Spleen (tissue), 11 donors: ENCODE measurements around the gene NRN1. TPM values are rescaled to one million over a fixed set of nuclear protein-coding genes. Genes with fewer than 3 reads are reported as not detected.
"Not testable (repeated sequence)": the region's sequence is repeated elsewhere in the genome, so short reads cannot be mapped to it uniquely, and the experiment has no call there.

Experiments used
- DNase-seq: peaks from one replicate; pipeline ENCODE4 v3.0.0-alpha.2; 2020
- H3K27ac ChIP-seq, 8 donors: fragments of 200-600 bp; sonication (generic) in 7 of 8; 1 replicate in 4 of 8; 2 replicates in 4 of 8; pipeline versions ENCODE4 v1.5.0 to v1.8.0; 2016 to 2021; ENCODE audit warnings: inconsistent platforms in 4 of 8, mild to moderate bottlenecking in 4 of 8, moderate library complexity in 1 of 8
- H3K27me3 ChIP-seq, 7 donors: fragments of 200-600 bp; sonication (generic) in 6 of 7; replicated peaks in 1 of 7; 1 replicate in 4 of 7; 2 replicates in 3 of 7; pipeline versions ENCODE4 v1.5.0 to v1.8.0; 2016 to 2021; ENCODE audit warnings: inconsistent platforms in 3 of 7, mild to moderate bottlenecking in 1 of 7
- H3K36me3 ChIP-seq, 6 donors: fragments of 200-600 bp; sonication (generic) in 5 of 6; 1 replicate in 4 of 6; 2 replicates in 2 of 6; pipeline versions ENCODE4 v1.5.0 to v1.8.0; 2016 to 2021; ENCODE audit warnings: inconsistent platforms in 2 of 6
- H3K4me1 ChIP-seq, 6 donors: fragments of 200-600 bp; sonication (generic) in 5 of 6; 1 replicate in 3 of 6; 2 replicates in 3 of 6; pipeline versions ENCODE4 v1.5.0 to v1.8.0; 2016 to 2021; ENCODE audit warnings: inconsistent platforms in 3 of 6
- H3K4me3 ChIP-seq, 8 donors: fragments of 200-600 bp; sonication (generic) in 7 of 8; 1 replicate in 4 of 8; 2 replicates in 4 of 8; pipeline versions ENCODE4 v1.5.0 to v1.8.0; 2016 to 2021; ENCODE audit warnings: inconsistent platforms in 4 of 8, mild to moderate bottlenecking in 4 of 8, moderate library complexity in 2 of 8
- H3K9me3 ChIP-seq, 8 donors: fragments of 200-600 bp; sonication (generic) in 7 of 8; 1 replicate in 4 of 8; 2 replicates in 4 of 8; pipeline versions ENCODE4 v1.5.0 to v1.8.0; 2016 to 2021; ENCODE audit warnings: inconsistent platforms in 4 of 8
- POLR2A ChIP-seq, 3 donors: fragments of 450-650 bp; IDR thresholded peaks; one replicate each; pipeline ENCODE4 v1.5.1; 2017; ENCODE audit warnings: antibody characterized with exemption in 3 of 3, mild to moderate bottlenecking in 1 of 3
- POLR2AphosphoS5 ChIP-seq, 3 donors: sonication (generic); formaldehyde crosslinking; IDR thresholded peaks; one replicate each; pipeline ENCODE4 v1.5.1; 2017; ENCODE audit warnings: antibody characterized with exemption in 3 of 3
- WGBS, 5 donors: extraction: QIAGEN DNeasy Blood & Tissue Kit in 3 of 5; methylation state at CpG; one replicate each; pipeline versions ENCODE4 v1.1.5 to v1.1.7; 2013 to 2018; 5-methylcytosine and 5-hydroxymethylcytosine counted together
- intact Hi-C: fragments of 100-400 bp; cut with DNase I; formaldehyde crosslinking; loops from one replicate; pipeline ENCODE4 v1.15.0; 2023; ENCODE audit warnings: low total_unique reads
- polyA plus RNA-seq, 3 donors: library from polyadenylated mRNA; stranded (reverse); fragments of 200-250 nt; gene quantifications; one replicate each; pipeline ENCODE4 v1.2.1, GENCODE V29; 2013
- total RNA-seq, 7 donors: library from RNA; depleted of rRNA in 3 of 7; stranded (reverse); fragments of >200 nt in 3 of 7; fragmentation: NEBNext Ultra II Directional in 4 of 7; extraction: Animal tissue kit (Norgen Biotek cat#: 25700) in 4 of 7; gene quantifications; one replicate each; pipeline versions ENCODE4 v1.1.0 to v1.2.1, GENCODE V29; 2016 to 2021
- TF ChIP-seq, protein P1 (sequence below), 11 experiments: fragments of 200-600 bp in 7 of 11; fragments of 450-650 bp in 4 of 11; sonication (generic) in 4 of 11; IDR thresholded peaks in 8 of 11; conservative IDR thresholded peaks in 3 of 11; 1 replicate in 7 of 11; 2 replicates in 4 of 11; pipeline versions ENCODE4 v1.4.0 to v1.8.0; 2016 to 2021; ENCODE audit warnings: antibody characterized with exemption in 11 of 11, inconsistent platforms in 4 of 11, mild to moderate bottlenecking in 1 of 11
- donor health status: healthy with polysubstance abuse.
- donor health status: DM: no; HTN: no; CAD: no; lungs with moderate emphysema.
- donor health status: DM: no; HTN: no; CAD: no.
- donor health status: Bipolar disorder and iron deficiency.
- donor health status: healthy.
- donor health status: DM: no; HTN: no; CAD: no.
- donor health status: DM: yes; HTN: yes; CAD: no.

NRN1 gene
- total and polyA plus RNA-seq, 10 donors = 6.9 to 28.5 (median 18.3) TPM

GRCh38 chr6:5968817-5969734 lies 37.6 kb downstream of the NRN1 start:
- no peak for DNase-seq
- WGBS, 5 donors = 22 to 29% (median 25%) methylated on average over 11 of the region's 11 CpGs
- intact Hi-C loops = no loop called here
- peaks cover 0 to 9% (median 0%) of the 10 kb centered on the region in 7 donors for H3K27me3 ChIP-seq
- no peaks in the 10 kb centered on the region for H3K9me3 ChIP-seq
- peak in 2 of 3 donors; percentile 26 to 49 for TF ChIP-seq POLR2AphosphoS5 (IDR thresholded peaks at IDR 0.05)
- no peak for TF ChIP-seq POLR2A (IDR thresholded peaks at IDR 0.05)
- peaks cover 0 to 11% (median 7%) of the 10 kb centered on the region in 6 donors for H3K4me1 ChIP-seq
- peak overlapping the region in 1 of 8 donors; percentile 1 for H3K27ac ChIP-seq
- H3K36me3 ChIP-seq = no peaks in the 10 kb centered on the region
- no peak overlapping the region for H3K4me3 ChIP-seq

- H3K9me3 ChIP-seq, H3K27me3 ChIP-seq, DNase-seq, H3K36me3 ChIP-seq, intact Hi-C loops, H3K27ac ChIP-seq, H3K4me3 ChIP-seq: not testable (repeated sequence)
- WGBS, 5 donors = 83 to 93% (median 91%) methylated on average over 3 of the region's 3 CpGs
- peaks cover 0 to 11% (median 7%) of the 10 kb centered on the region in 6 donors for H3K4me1 ChIP-seq
Measured at GRCh38 chr6:5968036-5968435, 38.7 kb downstream of the NRN1 start.

- Histone ChIP-seq H3K4me1 (peaks cover 0 to 11% (median 7%) of the 10 kb centered on the region in 6 donors), H3K27me3 (peaks cover 0 to 7% (median 0%) of the 10 kb centered on the region in 7 donors), H3K4me3 (no peak overlapping the region), H3K27ac (no peak overlapping the region), H3K9me3 (no peaks in the 10 kb centered on the region), H3K36me3 (no peaks in the 10 kb centered on the region)
- TF ChIP-seq POLR2AphosphoS5 (IDR thresholded peaks at IDR 0.05) = no peak
- TF ChIP-seq POLR2A (IDR thresholded peaks at IDR 0.05) = no peak
- TF ChIP-seq, protein P1, sequence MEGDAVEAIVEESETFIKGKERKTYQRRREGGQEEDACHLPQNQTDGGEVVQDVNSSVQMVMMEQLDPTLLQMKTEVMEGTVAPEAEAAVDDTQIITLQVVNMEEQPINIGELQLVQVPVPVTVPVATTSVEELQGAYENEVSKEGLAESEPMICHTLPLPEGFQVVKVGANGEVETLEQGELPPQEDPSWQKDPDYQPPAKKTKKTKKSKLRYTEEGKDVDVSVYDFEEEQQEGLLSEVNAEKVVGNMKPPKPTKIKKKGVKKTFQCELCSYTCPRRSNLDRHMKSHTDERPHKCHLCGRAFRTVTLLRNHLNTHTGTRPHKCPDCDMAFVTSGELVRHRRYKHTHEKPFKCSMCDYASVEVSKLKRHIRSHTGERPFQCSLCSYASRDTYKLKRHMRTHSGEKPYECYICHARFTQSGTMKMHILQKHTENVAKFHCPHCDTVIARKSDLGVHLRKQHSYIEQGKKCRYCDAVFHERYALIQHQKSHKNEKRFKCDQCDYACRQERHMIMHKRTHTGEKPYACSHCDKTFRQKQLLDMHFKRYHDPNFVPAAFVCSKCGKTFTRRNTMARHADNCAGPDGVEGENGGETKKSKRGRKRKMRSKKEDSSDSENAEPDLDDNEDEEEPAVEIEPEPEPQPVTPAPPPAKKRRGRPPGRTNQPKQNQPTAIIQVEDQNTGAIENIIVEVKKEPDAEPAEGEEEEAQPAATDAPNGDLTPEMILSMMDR (IDR thresholded peaks at IDR 0.05 in 8 of 11, conservative IDR thresholded peaks at IDR 0.05 in 3 of 11) = no peak
- DNase-seq = no peak
- 27 to 86% (median 66%) methylated on average over 1 of the region's 1 CpG for WGBS, 5 donors
- intact Hi-C loops = no loop called here
Measured at GRCh38 chr6:5967594-5967993, 39.1 kb downstream of the NRN1 start.

- DNase-seq = no peak
- Histone ChIP-seq H3K4me3 (no peak overlapping the region), H3K36me3 (no peaks in the 10 kb centered on the region), H3K27ac (no peak overlapping the region), H3K4me1 (no peaks in the 10 kb centered on the region), H3K9me3 (no peaks in the 10 kb centered on the region), H3K27me3 (peaks cover 0 to 8% (median 0%) of the 10 kb centered on the region in 7 donors)
- 85 to 95% (median 89%) methylated on average over 2 of the region's 2 CpGs for WGBS, 5 donors
- TF ChIP-seq, protein P1 (IDR thresholded peaks at IDR 0.05 in 8 of 11, conservative IDR thresholded peaks at IDR 0.05 in 3 of 11) = no peak
- intact Hi-C loops = no loop called here
Measured at GRCh38 chr6:5962794-5963193, 43.9 kb downstream of the NRN1 start.

DNA sequence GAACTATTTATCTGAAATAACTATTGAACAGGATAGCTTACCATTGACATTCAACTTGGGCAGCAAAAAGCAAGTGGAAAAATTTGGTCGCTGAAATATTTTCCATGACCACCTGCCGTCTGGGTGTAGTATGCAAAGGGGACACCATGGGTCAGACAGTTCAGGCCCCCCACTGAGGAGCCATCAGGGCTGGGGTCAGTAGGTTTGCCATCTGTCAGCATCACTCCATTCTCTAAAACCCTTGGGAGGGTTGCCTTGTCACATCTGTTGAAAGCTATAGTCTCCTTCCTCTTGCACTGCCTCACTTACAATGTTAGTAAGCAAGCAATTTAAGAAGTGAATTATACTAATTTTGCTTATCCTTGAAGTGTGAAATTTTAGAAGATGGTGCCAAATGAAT lies 44.9 kb downstream of the NRN1 start:
- Histone ChIP-seq H3K9me3 (no peaks in the 10 kb centered on the region), H3K4me1 (no peaks in the 10 kb centered on the region), H3K4me3 (no peak overlapping the region), H3K27me3 (peaks cover 0 to 17% (median 0%) of the 10 kb centered on the region in 7 donors), H3K27ac (no peak overlapping the region), H3K36me3 (no peaks in the 10 kb centered on the region)
- intact Hi-C loops = no loop called here
- TF ChIP-seq, protein P1 (IDR thresholded peaks at IDR 0.05 in 8 of 11, conservative IDR thresholded peaks at IDR 0.05 in 3 of 11) = no peak
- TF ChIP-seq POLR2A (IDR thresholded peaks at IDR 0.05) (no peak), POLR2AphosphoS5 (IDR thresholded peaks at IDR 0.05) (no peak)
- 79 to 93% (median 87%) methylated on average over 2 of the region's 2 CpGs for WGBS, 5 donors
- DNase-seq = no peak
